SK-N-SH treated with all-trans-retinoic acid at 6 μM for 48 hours (cell line): ENCODE measurements around the gene PTPRD.

Source experiments
- ARNTL ChIP-seq: fragments of 450-650 bp; formaldehyde crosslinking; IDR thresholded peaks from 2 replicates; pipeline ENCODE4 v1.5.0; 2020; ENCODE audit warnings: low read depth, mild to moderate bottlenecking, moderate library complexity, borderline replicate concordance
- GLIS3 ChIP-seq: fragments of 250-450 bp; sonication (Bioruptor Pico); IDR thresholded peaks from 2 replicates; pipeline ENCODE4 v1.5.0; 2020; ENCODE audit warnings: mild to moderate bottlenecking, moderate library complexity
- PATZ1 ChIP-seq: fragments of 250-450 bp; sonication (Bioruptor Pico); IDR thresholded peaks from 2 replicates; pipeline ENCODE4 v1.8.0; 2020; ENCODE audit warnings: mild to moderate bottlenecking, moderate library complexity, borderline replicate concordance
- TSHZ2 ChIP-seq: fragments of 250-450 bp; sonication (Bioruptor Pico); IDR thresholded peaks from 2 replicates; pipeline ENCODE4 v1.5.0; 2020; ENCODE audit warnings: mild to moderate bottlenecking, moderate library complexity
- ZFP3 ChIP-seq: fragments of 250-450 bp; sonication (Bioruptor Pico); IDR thresholded peaks from 2 replicates; pipeline ENCODE4 v1.5.0; 2020; ENCODE audit warnings: mild to moderate bottlenecking, moderate library complexity
- ZFP30 ChIP-seq: fragments of 450-650 bp; formaldehyde crosslinking; IDR thresholded peaks from 2 replicates; pipeline ENCODE4 v1.5.0; 2022; ENCODE audit warnings: mild to moderate bottlenecking, moderate library complexity

DNA sequence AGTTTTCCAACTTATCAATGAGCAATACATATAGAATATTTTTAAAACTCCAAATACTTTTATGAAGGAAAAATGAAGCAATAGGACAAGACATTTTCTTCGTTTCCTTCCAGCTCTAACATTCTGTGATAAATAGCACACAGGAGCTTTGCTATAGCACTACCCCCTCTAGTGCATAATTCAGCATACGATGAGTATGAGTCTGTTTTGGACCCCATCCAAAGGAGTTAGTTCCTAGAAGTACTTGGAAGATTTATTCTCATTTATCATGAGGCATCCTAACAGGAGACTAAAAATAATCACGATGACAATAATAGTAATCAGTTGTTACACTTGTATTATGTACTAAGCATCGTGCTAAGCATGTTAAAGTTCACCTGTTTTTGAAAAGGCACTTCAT is 1751.9 kb downstream of the PTPRD start:
- TF ChIP-seq GLIS3 (CRISPR knock-in tag), result no peak
- no peak for TF ChIP-seq ZFP3 (CRISPR knock-in tag)
- no peak for TF ChIP-seq TSHZ2
- TF ChIP-seq ARNTL (CRISPR knock-in tag), result no peak
- no peak for TF ChIP-seq PATZ1 (CRISPR knock-in tag)
- no peak for TF ChIP-seq ZFP30 (CRISPR knock-in tag)
